Small intestine (tissue), 7 donors: ENCODE measurements around the gene ABLIM3. TPM values are rescaled to one million over a fixed set of nuclear protein-coding genes. Genes with fewer than 3 reads are reported as not detected.
A peak's percentile ranks its signal among the peaks of the same experiment; 100 is the strongest.

Experiments
- DNase-seq, 2 donors: peaks; one replicate each; pipeline versions ENCODE4 v3.0.0 to v3.0.0-alpha.2; 2013
- FAIRE-seq: peaks from 2 replicates; lab custom pipeline; 2012; peaks lifted over from hg19 to GRCh38; lab: Jason Lieb, UNC
- H3K27ac ChIP-seq, 3 donors: one replicate each; pipeline ENCODE4 v1.5.1; 2013; ENCODE audit warnings: low read length in 2 of 3, mild to moderate bottlenecking in 2 of 3, control low read depth in 1 of 3, inconsistent platforms in 1 of 3, low read depth in 1 of 3, moderate library complexity in 1 of 3
- H3K27me3 ChIP-seq, 3 donors: one replicate each; pipeline ENCODE4 v1.6.1; 2013; ENCODE audit warnings: low read length in 3 of 3, inconsistent platforms in 1 of 3; ENCODE audit not compliant: control insufficient read depth in 3 of 3, insufficient read depth in 3 of 3
- H3K36me3 ChIP-seq, 3 donors: one replicate each; pipeline ENCODE4 v1.6.1; 2013; ENCODE audit warnings: low read length in 3 of 3, inconsistent platforms in 1 of 3, low read depth in 1 of 3, mild to moderate bottlenecking in 1 of 3, moderate library complexity in 1 of 3; ENCODE audit not compliant: control insufficient read depth in 3 of 3, insufficient read depth in 2 of 3
- H3K4me1 ChIP-seq, 3 donors: one replicate each; pipeline ENCODE4 v1.6.1; 2013; ENCODE audit warnings: low read length in 2 of 3, inconsistent platforms in 1 of 3, low read depth in 1 of 3, mild to moderate bottlenecking in 1 of 3, moderate library complexity in 1 of 3; ENCODE audit not compliant: control insufficient read depth in 3 of 3, insufficient read depth in 2 of 3
- H3K4me3 ChIP-seq, 3 donors: one replicate each; pipeline ENCODE4 v1.5.1; 2013; ENCODE audit warnings: low read length in 3 of 3, control low read depth in 1 of 3, inconsistent platforms in 1 of 3, low read depth in 1 of 3, mild to moderate bottlenecking in 1 of 3, moderate library complexity in 1 of 3
- H3K9me3 ChIP-seq, 2 donors: one replicate each; pipeline ENCODE4 v1.6.1; 2013; ENCODE audit warnings: low read depth in 1 of 2, low read length in 1 of 2; ENCODE audit not compliant: control insufficient read depth in 2 of 2, insufficient read depth in 1 of 2
- WGBS, 3 donors: extraction: QIAGEN DNeasy Blood & Tissue Kit; methylation state at CpG; one replicate each; pipeline ENCODE4 v1.1.7; 2013; 5-methylcytosine and 5-hydroxymethylcytosine counted together
- polyA plus RNA-seq, 4 donors: library from polyadenylated mRNA; stranded (reverse) in 3 of 4; unstranded in 1 of 4; fragments of 200-250 nt in 3 of 4; fragments of 120-200 nt in 1 of 4; gene quantifications; one replicate each; pipeline versions ENCODE4 v1.2.1 to v1.2.3, GENCODE V29; 2013
- donor health status: healthy with polysubstance abuse.
- donor health status: control.
- donor health status: control.
- donor health status: Bipolar disorder and iron deficiency.
- donor health status: healthy.

ABLIM3 gene
- polyA plus RNA-seq, 4 donors: 0.89 to 10.0 (median 5.3) TPM

- H3K27me3 ChIP-seq: peaks cover 0 to 8% (median 0%) of the 10 kb centered on the region in 3 donors
- no peaks in the 10 kb centered on the region for H3K4me1 ChIP-seq
- H3K36me3 ChIP-seq: no peaks in the 10 kb centered on the region
- H3K27ac ChIP-seq: no peak overlapping the region
- no peak for FAIRE-seq
- 49 to 62% (median 57%) methylated on average over 6 of the region's 6 CpGs for WGBS, 3 donors
- H3K9me3 ChIP-seq: no peaks in the 10 kb centered on the region
- no peak overlapping the region for H3K4me3 ChIP-seq
- no peak for DNase-seq
Measured at GRCh38 chr5:149229298-149229937, 88.1 kb downstream of the ABLIM3 start.

- H3K27ac ChIP-seq: no peak overlapping the region
- peaks cover 0 to 7% (median 0%) of the 10 kb centered on the region in 3 donors for H3K27me3 ChIP-seq
- H3K9me3 ChIP-seq: no peaks in the 10 kb centered on the region
- FAIRE-seq (no peak), DNase-seq (no peak)
- peaks cover 0 to 2% (median 0%) of the 10 kb centered on the region in 3 donors for H3K36me3 ChIP-seq
- H3K4me1 ChIP-seq: peaks cover 0 to 5% (median 0%) of the 10 kb centered on the region in 3 donors
- H3K4me3 ChIP-seq: no peak overlapping the region
Measured at GRCh38 chr5:149235841-149236240, 94.5 kb downstream of the ABLIM3 start.

GRCh38 chr5:149237662-149238061 lies 96.4 kb downstream of the ABLIM3 start:
- peaks cover 0 to 7% (median 0%) of the 10 kb centered on the region in 3 donors for H3K27me3 ChIP-seq
- no peak for DNase-seq
- FAIRE-seq: no peak
- no peaks in the 10 kb centered on the region for H3K9me3 ChIP-seq
- no peak overlapping the region for H3K27ac ChIP-seq
- 34 to 53% (median 47%) methylated on average over 4 of the region's 4 CpGs for WGBS, 3 donors
- peaks cover 0 to 5% (median 0%) of the 10 kb centered on the region in 3 donors for H3K4me1 ChIP-seq
- peaks cover 0 to 2% (median 0%) of the 10 kb centered on the region in 3 donors for H3K36me3 ChIP-seq
- H3K4me3 ChIP-seq: no peak overlapping the region

- peaks cover 0 to 2% (median 0%) of the 10 kb centered on the region in 3 donors for H3K36me3 ChIP-seq
- peaks cover 0 to 5% (median 0%) of the 10 kb centered on the region in 3 donors for H3K4me1 ChIP-seq
- H3K4me3 ChIP-seq: no peak overlapping the region
- 33 to 64% (median 47%) methylated on average over 2 of the region's 2 CpGs for WGBS, 3 donors
- H3K27me3 ChIP-seq: peaks cover 0 to 3% (median 0%) of the 10 kb centered on the region in 3 donors
- DNase-seq: no peak
- H3K9me3 ChIP-seq: no peaks in the 10 kb centered on the region
- H3K27ac ChIP-seq: no peak overlapping the region
- no peak for FAIRE-seq
Measured at GRCh38 chr5:149238540-149238939, 97.2 kb downstream of the ABLIM3 start.

GRCh38 chr5:149239917-149240316 lies 98.6 kb downstream of the ABLIM3 start:
- Histone ChIP-seq H3K4me1 (peaks cover 0 to 5% (median 0%) of the 10 kb centered on the region in 3 donors), H3K4me3 (no peak overlapping the region), H3K27me3 (peaks cover 0 to 3% (median 0%) of the 10 kb centered on the region in 3 donors), H3K36me3 (peaks cover 0 to 2% (median 0%) of the 10 kb centered on the region in 3 donors), H3K9me3 (no peaks in the 10 kb centered on the region), H3K27ac (peak overlapping the region in 1 of 3 donors; percentile 46)
- WGBS, 3 donors: 56 to 91% (median 90%) methylated on average over 2 of the region's 2 CpGs
- FAIRE-seq: no peak
- DNase-seq: no peak

GRCh38 chr5:149240354-149240998 lies 99.2 kb downstream of the ABLIM3 start:
- Histone ChIP-seq H3K4me1 (peaks cover 0 to 5% (median 0%) of the 10 kb centered on the region in 3 donors), H3K4me3 (no peak overlapping the region), H3K36me3 (peaks cover 0 to 2% (median 0%) of the 10 kb centered on the region in 3 donors), H3K27me3 (peaks cover 0 to 7% (median 0%) of the 10 kb centered on the region in 3 donors), H3K9me3 (no peaks in the 10 kb centered on the region), H3K27ac (peak overlapping the region in 1 of 3 donors; percentile 66)
- DNase-seq (peak in 1 of 2 donors; percentile 51), FAIRE-seq (no peak)
- WGBS, 3 donors: 49 to 63% (median 60%) methylated on average over 13 of the region's 13 CpGs

- Histone ChIP-seq H3K27ac (no peak overlapping the region), H3K9me3 (no peaks in the 10 kb centered on the region), H3K36me3 (peaks cover 0 to 2% (median 0%) of the 10 kb centered on the region in 3 donors), H3K27me3 (peaks cover 0 to 4% (median 0%) of the 10 kb centered on the region in 3 donors), H3K4me3 (no peak overlapping the region), H3K4me1 (peaks cover 0 to 5% (median 0%) of the 10 kb centered on the region in 3 donors)
- 72 to 81% (median 80%) methylated on average over 3 of the region's 3 CpGs for WGBS, 3 donors
- DNase-seq (no peak), FAIRE-seq (no peak)
Measured at GRCh38 chr5:149242339-149242738, 101.0 kb downstream of the ABLIM3 start.

GRCh38 chr5:149246906-149247305 lies 105.6 kb downstream of the ABLIM3 start:
- H3K27ac ChIP-seq: no peak overlapping the region
- 85 to 92% (median 91%) methylated on average over 4 of the region's 4 CpGs for WGBS, 3 donors
- H3K4me1 ChIP-seq: no peaks in the 10 kb centered on the region
- DNase-seq: no peak
- no peak overlapping the region for H3K4me3 ChIP-seq
- no peaks in the 10 kb centered on the region for H3K36me3 ChIP-seq
- peaks cover 0 to 6% (median 0%) of the 10 kb centered on the region in 3 donors for H3K27me3 ChIP-seq
- H3K9me3 ChIP-seq: no peaks in the 10 kb centered on the region
- FAIRE-seq: no peak
